Upper lobe of right lung (tissue), 1 donor: ENCODE measurements around the gene GNGT2. TPM values are rescaled to one million over a fixed set of nuclear protein-coding genes. Genes with fewer than 3 reads are reported as not detected.

Experiments
- ATAC-seq: fragments of 200-7000 bp; cut with Tn5 transposase; one replicate; pipeline ENCODE4 v1.9.1; 2020; ENCODE audit warnings: mild to moderate bottlenecking, moderate library complexity
- DNase-seq: peaks from one replicate; pipeline ENCODE4 v3.0.0-alpha.2; 2020
- H3K27ac ChIP-seq: fragments of 200-600 bp; one replicate; pipeline ENCODE4 v1.8.0; 2022
- H3K27me3 ChIP-seq: fragments of 200-600 bp; one replicate; pipeline ENCODE4 v1.8.0; 2022; ENCODE audit warnings: mild to moderate bottlenecking
- H3K36me3 ChIP-seq: fragments of 200-600 bp; one replicate; pipeline ENCODE4 v1.8.0; 2022
- H3K4me1 ChIP-seq: fragments of 200-600 bp; one replicate; pipeline ENCODE4 v1.8.0; 2022
- H3K4me3 ChIP-seq: fragments of 200-600 bp; one replicate; pipeline ENCODE4 v1.8.0; 2022; ENCODE audit warnings: mild to moderate bottlenecking
- H3K9me3 ChIP-seq: fragments of 200-600 bp; one replicate; pipeline ENCODE4 v1.8.0; 2022
- intact Hi-C: fragments of 100-400 bp; cut with DNase I; formaldehyde crosslinking; loops from one replicate; pipeline ENCODE4 v1.11.0; 2022
- total RNA-seq: library from RNA; stranded (reverse); fragmentation: NEBNext Ultra II Directional; extraction: Animal tissue kit (Norgen Biotek cat#: 25700); gene quantifications from one replicate; pipeline ENCODE4 v1.2.1, GENCODE V29; 2021
- TF ChIP-seq, protein P1 (sequence below): fragments of 200-600 bp; IDR thresholded peaks from one replicate; pipeline ENCODE4 v1.8.0; 2022; ENCODE audit warnings: antibody characterized with exemption
- donor health status: DM: no; HTN: yes; CAD: no; lungs with severe emphysema.

Gene GNGT2
- total RNA-seq, 1 donor from 2014 or later: 8.5 TPM

DNA sequence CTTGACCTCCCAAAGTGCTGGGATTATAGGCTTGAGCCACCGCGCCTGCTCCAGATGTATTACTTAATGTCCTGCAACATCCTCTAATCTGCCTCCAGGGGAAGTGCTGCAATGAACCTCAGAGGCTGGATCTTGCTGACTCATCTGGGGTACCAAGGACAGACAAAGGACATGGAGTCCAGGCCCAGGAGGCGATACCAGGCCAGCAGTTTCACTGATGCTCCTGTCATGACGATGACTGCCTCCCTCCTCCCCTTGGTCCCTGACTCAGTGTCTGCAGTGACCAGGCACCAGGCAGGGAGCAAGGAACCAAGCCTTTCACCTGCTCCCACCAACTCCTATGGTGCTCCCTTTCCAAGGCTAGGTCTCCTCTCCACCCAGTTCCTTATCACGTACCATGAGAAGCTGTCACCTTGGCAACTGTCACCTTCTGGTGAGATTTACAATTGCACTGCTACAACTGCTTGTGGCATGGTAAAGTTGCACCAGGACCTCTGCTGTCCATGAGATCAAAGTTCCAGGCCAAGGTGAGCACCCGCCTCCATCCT is 41.8 kb upstream of the GNGT2 start:
- TF ChIP-seq, protein P1, sequence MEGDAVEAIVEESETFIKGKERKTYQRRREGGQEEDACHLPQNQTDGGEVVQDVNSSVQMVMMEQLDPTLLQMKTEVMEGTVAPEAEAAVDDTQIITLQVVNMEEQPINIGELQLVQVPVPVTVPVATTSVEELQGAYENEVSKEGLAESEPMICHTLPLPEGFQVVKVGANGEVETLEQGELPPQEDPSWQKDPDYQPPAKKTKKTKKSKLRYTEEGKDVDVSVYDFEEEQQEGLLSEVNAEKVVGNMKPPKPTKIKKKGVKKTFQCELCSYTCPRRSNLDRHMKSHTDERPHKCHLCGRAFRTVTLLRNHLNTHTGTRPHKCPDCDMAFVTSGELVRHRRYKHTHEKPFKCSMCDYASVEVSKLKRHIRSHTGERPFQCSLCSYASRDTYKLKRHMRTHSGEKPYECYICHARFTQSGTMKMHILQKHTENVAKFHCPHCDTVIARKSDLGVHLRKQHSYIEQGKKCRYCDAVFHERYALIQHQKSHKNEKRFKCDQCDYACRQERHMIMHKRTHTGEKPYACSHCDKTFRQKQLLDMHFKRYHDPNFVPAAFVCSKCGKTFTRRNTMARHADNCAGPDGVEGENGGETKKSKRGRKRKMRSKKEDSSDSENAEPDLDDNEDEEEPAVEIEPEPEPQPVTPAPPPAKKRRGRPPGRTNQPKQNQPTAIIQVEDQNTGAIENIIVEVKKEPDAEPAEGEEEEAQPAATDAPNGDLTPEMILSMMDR: no peak
- H3K27me3 ChIP-seq: peaks cover 4% of the 10 kb centered on the region
- peak; percentile 67 for DNase-seq
- no peak overlapping the region for H3K27ac ChIP-seq
- H3K4me1 ChIP-seq: no peaks in the 10 kb centered on the region
- no peaks in the 10 kb centered on the region for H3K9me3 ChIP-seq
- intact Hi-C loops: no loop called here
- H3K36me3 ChIP-seq: no peaks in the 10 kb centered on the region
- no peak overlapping the region for H3K4me3 ChIP-seq
- peak; percentile 86 for ATAC-seq

DNA sequence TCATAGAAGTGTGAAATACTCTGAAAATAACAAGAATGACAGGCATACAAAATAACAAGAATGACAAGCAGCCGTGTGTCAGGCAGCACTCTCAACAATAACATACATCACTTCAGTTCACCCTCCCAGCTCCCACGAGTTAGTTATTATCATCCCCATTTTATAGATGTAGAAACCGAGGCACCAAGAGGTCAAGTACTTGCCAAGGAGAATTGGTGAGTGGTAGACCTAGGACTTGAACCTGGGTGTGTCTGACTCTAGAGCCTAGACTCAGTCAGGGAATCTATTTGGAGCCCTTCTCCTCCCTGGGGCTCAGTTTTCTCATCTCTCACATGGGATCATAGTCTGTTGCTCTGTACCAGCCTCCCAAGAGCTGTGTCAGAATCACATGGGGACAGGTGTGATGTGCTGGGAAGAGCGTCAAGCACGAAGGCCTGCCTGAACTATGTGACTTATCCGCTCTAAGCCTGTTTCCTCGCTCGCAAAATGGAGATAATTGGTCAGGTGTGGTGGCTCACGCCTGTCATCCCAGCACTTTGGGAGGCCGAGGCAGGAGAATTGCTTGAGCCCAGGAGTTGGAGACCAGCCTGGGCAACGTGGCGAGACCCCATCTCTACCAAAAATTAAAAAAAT is 39.6 kb upstream of the GNGT2 start:
- Histone ChIP-seq H3K9me3 (no peaks in the 10 kb centered on the region), H3K4me1 (no peaks in the 10 kb centered on the region), H3K27me3 (peaks cover 4% of the 10 kb centered on the region), H3K36me3 (no peaks in the 10 kb centered on the region), H3K4me3 (no peak overlapping the region), H3K27ac (no peak overlapping the region)
- DNase-seq (no peak), ATAC-seq (no peak)
- TF ChIP-seq, protein P1: no peak
- intact Hi-C loops: no loop called here

DNA sequence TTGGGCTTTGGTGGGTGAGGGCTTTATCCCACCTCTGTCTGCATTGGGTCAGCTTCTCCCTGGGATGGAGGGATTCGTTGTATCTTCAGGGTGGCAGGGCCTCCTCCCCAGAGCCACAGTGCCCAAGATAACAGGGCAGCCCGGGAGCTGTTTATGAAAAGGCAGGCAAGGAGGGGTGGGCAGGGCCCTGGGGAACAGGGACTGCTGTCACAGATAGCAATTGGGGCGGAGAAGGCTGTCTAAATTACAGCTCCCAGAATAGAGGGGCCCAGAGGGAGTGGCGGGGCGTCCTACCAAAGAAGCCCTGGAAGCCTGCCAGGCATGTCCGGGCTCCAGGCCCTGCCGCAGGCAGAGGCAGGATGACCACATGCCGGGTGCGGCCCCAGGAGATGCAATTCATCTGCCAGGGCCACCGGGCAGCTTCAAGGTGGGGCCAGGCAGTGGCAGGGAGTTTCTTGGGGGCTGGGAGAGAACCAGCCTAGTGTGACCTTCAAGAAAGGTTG is 39.0 kb upstream of the GNGT2 start:
- intact Hi-C loops: no loop called here
- peak; percentile 66 for DNase-seq
- H3K27ac ChIP-seq: no peak overlapping the region
- ATAC-seq: peak; percentile 27
- no peaks in the 10 kb centered on the region for H3K36me3 ChIP-seq
- H3K4me3 ChIP-seq: no peak overlapping the region
- TF ChIP-seq, protein P1: no peak
- no peaks in the 10 kb centered on the region for H3K9me3 ChIP-seq
- H3K27me3 ChIP-seq: peaks cover 4% of the 10 kb centered on the region
- no peaks in the 10 kb centered on the region for H3K4me1 ChIP-seq

DNA sequence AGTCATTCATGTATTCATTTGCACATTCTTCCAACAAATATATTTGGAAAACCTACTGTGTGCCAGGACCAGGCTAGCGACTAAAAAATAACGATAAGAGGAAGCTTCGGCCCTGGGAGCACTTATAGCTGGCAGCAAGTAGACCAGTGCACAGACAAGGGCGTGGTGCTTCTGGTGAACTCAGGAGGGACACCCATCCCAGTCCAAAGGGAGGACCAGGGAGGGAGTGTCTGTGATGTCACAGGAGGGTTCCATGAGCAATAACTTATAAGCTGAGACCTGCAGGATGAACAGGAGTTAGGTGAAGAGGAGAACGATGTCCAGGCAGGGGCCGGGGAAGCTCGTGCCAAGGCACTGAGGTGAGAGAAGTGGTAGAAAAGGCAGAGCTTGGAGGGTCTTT is 37.6 kb upstream of the GNGT2 start:
- no peaks in the 10 kb centered on the region for H3K9me3 ChIP-seq
- TF ChIP-seq, protein P1: no peak
- DNase-seq (no peak), ATAC-seq (no peak)
- H3K4me1 ChIP-seq: no peaks in the 10 kb centered on the region
- no peak overlapping the region for H3K4me3 ChIP-seq
- peaks cover 4% of the 10 kb centered on the region for H3K27me3 ChIP-seq
- intact Hi-C loops: no loop called here
- H3K36me3 ChIP-seq: no peaks in the 10 kb centered on the region
- no peak overlapping the region for H3K27ac ChIP-seq

DNA sequence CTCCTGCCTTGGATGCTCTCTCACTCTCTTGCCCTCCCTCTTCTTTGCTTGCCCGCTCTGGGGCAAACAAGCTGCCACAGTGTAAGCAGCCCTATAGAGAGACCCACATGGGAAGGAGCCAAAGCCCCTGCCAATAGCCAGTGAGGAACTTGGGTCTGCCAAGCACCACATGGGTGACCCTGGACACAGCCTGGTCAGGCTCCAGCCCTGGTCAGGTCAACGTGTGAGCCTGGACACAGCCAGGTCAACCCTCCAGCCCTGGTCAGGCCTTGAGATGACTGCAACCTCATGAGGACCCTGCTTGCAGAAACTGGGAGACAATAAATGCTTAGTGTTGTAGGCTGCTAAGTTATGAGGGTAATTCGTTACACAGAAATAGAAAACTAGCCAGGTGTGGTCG is 34.5 kb upstream of the GNGT2 start:
- Histone ChIP-seq H3K27ac (no peak overlapping the region), H3K4me3 (no peak overlapping the region), H3K4me1 (no peaks in the 10 kb centered on the region), H3K9me3 (no peaks in the 10 kb centered on the region), H3K27me3 (peaks cover 4% of the 10 kb centered on the region), H3K36me3 (no peaks in the 10 kb centered on the region)
- ATAC-seq (peak; percentile 16), DNase-seq (no peak)
- intact Hi-C loops: no loop called here
- TF ChIP-seq, protein P1: no peak
